Epithelial cell of proximal tubule (primary cell): ENCODE measurements around the gene NCBP1. TPM values are rescaled to one million over a fixed set of nuclear protein-coding genes. Genes with fewer than 3 reads are reported as not detected.

Experiments used
- DNase-seq: peaks from one replicate; pipeline ENCODE4 v3.0.0-alpha.2; 2011; ENCODE audit warnings: low read depth
- H3K4me3 ChIP-seq: 2 replicates; pipeline ENCODE4 v1.5.1; 2011; ENCODE audit warnings: low read depth, mild to moderate bottlenecking, low read length
- total RNA-seq: library from RNA; depleted of rRNA; stranded (reverse); fragments of >200 nt; gene quantifications from 2 replicates; pipeline ENCODE4 v1.2.3, GENCODE V29; 2015
- TF ChIP-seq, protein P1 (sequence below): conservative IDR thresholded peaks from 2 replicates; pipeline ENCODE4 v1.5.1; 2012; ENCODE audit warnings: low read depth, mild to moderate bottlenecking, low read length

Gene NCBP1
- total RNA-seq, 1 donor from 2014 or later = 26.7 TPM

DNA sequence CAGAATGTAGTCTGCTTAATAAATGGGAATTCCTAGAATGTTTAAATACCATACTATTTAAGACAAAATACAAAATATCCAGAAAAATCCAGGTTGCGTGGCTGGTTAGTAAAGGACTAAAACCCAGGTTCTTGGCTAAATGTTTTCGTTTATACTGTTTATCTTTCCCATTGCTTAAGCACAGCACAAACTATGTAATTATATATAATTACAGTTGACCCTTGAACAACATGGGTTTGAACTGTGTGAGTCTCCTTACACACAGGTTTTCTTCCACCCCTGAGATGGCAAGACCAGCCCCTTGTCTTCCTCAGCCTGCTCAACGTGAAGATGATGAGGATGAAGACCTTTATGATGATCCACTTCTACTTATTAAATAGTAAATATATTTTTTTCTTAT, 38.8 kb downstream of the NCBP1 start:
- no peak for DNase-seq
- H3K4me3 ChIP-seq = no peak overlapping the region
- TF ChIP-seq, protein P1, sequence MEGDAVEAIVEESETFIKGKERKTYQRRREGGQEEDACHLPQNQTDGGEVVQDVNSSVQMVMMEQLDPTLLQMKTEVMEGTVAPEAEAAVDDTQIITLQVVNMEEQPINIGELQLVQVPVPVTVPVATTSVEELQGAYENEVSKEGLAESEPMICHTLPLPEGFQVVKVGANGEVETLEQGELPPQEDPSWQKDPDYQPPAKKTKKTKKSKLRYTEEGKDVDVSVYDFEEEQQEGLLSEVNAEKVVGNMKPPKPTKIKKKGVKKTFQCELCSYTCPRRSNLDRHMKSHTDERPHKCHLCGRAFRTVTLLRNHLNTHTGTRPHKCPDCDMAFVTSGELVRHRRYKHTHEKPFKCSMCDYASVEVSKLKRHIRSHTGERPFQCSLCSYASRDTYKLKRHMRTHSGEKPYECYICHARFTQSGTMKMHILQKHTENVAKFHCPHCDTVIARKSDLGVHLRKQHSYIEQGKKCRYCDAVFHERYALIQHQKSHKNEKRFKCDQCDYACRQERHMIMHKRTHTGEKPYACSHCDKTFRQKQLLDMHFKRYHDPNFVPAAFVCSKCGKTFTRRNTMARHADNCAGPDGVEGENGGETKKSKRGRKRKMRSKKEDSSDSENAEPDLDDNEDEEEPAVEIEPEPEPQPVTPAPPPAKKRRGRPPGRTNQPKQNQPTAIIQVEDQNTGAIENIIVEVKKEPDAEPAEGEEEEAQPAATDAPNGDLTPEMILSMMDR = no peak

DNA sequence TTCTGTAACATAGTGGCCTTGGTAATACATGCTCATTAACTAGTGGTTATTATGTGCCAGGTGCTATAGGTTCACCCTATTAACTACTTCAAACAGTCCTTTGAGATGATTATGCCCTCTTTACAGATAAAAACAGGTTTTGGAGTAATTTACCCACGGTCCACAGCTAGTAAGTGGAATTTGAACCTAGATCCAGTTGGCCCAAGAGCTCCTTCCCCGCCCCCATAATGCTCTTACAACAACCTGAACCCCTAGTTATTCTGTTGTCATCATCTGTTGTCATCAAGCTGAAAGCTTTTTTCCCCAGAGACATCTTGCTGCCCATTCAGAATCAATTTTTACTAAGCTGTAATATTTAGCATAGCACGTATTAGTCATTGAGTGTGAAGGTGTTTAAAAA, 40.3 kb downstream of the NCBP1 start:
- no peak for DNase-seq
- TF ChIP-seq, protein P1 = no peak
- H3K4me3 ChIP-seq = no peak overlapping the region

DNA sequence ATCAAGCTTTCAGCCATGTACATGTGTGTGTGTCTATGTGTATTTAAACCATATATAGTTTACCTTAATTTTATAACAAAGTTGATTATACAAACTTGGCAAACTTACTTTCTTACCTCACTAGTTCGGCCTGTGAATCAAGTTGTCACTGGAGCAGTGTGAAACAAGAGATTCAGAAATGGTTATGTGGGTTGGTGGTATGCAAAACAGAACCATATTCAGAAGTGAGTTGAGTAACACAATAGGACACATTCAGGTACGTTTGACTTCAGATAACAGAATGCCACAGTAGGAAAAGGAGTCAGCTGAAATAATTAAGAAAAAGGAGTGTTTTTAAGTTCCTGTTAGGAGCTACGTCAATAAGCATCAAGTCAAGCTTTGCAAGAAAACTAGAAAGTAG, 42.0 kb downstream of the NCBP1 start:
- H3K4me3 ChIP-seq = no peak overlapping the region
- no peak for DNase-seq
- TF ChIP-seq, protein P1 = no peak

DNA sequence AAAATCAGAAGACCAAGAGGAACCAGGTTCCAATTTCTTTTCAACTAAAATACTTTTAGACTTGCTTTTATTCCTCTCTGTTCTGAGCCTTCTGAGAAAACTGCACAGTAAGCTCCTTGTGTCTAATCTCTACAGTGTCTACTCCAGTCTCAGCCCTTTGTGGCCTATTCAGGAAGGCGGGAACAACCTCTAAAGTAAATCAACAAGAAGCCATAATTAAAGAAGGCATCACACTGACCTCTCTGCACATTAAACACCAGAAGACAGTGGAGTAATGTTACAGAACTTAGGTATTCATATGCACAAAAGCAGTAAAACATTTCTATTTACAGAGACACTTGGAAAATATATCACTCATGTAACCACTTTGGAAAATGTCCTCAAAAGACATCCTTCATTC, 48.6 kb downstream of the NCBP1 start:
- DNase-seq = no peak
- H3K4me3 ChIP-seq = no peak overlapping the region
- TF ChIP-seq, protein P1 = no peak

DNA sequence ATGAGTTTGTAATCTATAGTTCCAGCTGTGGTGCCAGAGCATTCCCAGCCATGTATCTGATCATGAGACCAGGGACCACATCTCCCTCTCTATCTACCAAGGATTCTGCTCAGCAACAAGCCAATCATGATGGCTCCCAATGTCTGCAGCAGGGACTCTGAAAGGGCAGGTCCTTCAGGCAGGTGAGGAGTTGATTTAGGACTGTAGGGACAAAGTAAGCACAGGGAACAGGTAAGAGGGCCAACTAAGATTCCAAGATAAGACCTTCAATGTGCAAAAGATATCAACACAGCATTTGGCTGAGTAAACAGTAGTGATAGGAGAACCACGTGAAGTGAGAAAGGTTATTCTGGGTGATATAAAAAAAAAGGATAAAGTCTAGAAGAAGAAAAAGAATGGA, 55.0 kb downstream of the NCBP1 start:
- H3K4me3 ChIP-seq = no peak overlapping the region
- no peak for DNase-seq
- TF ChIP-seq, protein P1 = no peak

DNA sequence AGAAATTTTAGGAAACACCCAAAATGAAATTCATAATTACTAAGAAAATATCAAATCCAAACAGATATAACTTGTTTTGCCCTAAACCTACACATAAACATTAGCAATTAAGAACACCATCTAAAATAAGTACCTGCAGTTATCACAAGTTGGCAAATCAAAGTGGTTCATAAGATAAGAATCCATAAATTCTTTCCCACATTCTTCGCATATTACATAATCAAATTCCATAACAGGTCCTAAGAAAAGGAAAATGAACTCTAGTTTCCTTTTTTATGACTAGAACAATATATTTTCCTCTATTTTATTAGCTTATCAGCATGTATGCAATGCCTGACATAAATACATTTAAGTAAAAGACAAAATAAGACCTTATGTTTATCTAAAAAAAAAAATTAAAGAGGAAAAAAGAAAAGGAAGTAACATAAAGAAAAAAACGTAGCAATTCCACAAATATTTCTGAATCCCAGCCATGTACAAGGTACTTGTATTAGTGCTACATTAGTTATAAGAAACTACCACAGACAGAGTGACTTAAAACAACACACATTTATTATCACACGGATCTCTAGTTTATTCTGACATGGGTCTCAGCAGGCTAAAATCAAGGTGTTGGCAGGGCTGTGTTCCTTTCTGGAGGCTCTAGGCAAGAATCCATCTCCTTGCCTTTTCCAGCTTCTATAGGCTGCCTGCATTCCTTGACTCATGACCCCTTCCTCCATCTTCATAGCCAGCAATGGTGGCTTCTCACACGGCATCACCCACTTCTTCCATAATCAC, 56.0 kb downstream of the NCBP1 start:
- no peak overlapping the region for H3K4me3 ChIP-seq
- no peak for DNase-seq
- TF ChIP-seq, protein P1 = no peak

DNA sequence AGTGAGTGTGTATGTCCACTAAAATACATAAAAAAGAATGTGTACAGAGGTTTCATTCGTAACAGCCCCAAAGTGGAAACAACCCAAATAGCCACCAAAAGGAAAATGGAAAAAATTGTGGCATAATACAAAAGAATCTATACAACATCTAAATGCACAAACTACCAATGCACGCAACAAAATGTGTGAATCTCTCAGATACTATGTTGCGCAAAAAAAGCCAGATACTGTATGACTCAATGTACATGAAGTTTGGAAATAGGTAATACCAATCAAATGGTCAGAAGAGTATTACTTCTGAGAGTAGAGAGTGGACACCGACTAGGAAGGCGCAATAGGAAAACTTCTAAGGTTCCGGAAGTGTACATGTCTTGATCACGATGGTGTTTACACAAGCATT, 61.1 kb downstream of the NCBP1 start:
- no peak for DNase-seq
- TF ChIP-seq, protein P1 = no peak
- H3K4me3 ChIP-seq = peak overlapping the region; percentile 90
